SK-N-MC (cell line): Measurements from ENCODE around the gene DNAH5.

ENCODE experiments used
- EZH2 ChIP-seq: fragments of 200-600 bp; sonication (generic); IDR thresholded peaks from one replicate; pipeline ENCODE4 v1.6.1; 2017; ENCODE audit warnings: antibody characterized with exemption
- FOXP2 ChIP-seq: optimal IDR thresholded peaks from 2 replicates; pipeline ENCODE3; 2011; ENCODE audit warnings: mild to moderate bottlenecking, moderate library complexity; ENCODE audit not compliant: insufficient read depth; ENCODE audit errors: extremely low read length, control extremely low read depth
- POLR2AphosphoS5 ChIP-seq: IDR thresholded peaks from 2 replicates; pipeline ENCODE4 v1.6.1; 2012; ENCODE audit warnings: mild to moderate bottlenecking, low read depth, low read length, borderline replicate concordance

GRCh38 chr5:13659391-13659790, 285.1 kb downstream of the DNAH5 start:
- no peak for TF ChIP-seq EZH2
- TF ChIP-seq POLR2AphosphoS5 = no peak
- TF ChIP-seq FOXP2 = no peak
